NCI-H2171 (cell line): ENCODE results near the gene LEMD3.

Experiments
- DNase-seq: peaks from one replicate; lab custom pipeline; 2025; lab: John Stamatoyannopoulos, UW

LEMD3 gene

DNA sequence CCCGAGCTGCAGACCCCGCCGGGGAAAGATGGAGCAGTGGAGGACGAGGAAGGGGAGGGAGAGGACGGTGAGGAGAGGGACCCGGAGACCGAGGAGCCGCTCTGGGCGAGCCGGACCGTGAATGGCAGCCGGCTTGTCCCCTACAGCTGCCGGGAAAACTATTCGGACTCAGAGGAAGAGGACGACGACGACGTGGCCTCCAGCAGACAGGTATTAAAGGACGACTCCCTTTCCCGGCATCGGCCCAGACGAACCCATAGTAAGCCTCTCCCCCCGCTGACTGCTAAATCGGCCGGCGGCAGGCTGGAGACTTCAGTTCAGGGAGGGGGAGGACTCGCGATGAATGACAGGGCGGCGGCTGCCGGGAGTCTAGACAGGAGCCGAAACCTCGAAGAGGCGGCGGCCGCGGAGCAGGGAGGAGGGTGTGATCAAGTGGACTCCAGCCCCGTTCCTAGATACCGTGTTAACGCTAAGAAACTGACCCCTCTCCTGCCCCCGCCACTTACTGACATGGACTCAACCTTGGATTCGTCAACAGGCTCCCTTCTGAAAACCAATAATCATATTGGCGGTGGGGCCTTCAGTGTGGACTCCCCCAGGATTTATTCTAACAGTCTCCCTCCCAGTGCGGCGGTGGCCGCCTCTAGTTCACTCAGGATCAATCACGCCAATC lies 962 bp downstream of the LEMD3 start:
- DNase-seq: peak; percentile 22

DNA sequence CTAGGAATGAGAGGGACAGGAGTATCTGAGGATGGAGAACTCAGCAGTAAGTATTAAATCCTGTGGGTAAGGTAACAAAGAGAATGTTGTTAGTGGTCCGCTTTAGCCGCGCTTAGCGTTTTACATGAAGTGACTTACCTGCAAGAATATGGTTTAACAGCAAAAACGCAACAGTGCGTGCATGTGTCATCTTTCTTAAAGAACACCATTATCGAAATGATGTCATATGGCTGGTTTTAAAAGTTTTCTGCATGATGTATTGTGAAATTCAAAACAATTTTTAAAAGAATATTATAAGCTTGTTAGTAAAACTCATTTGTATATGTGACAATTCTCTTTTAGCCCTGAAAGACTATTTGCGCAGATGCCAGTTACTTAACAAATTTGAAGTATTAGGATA lies 1.7 kb downstream of the LEMD3 start:
- DNase-seq: no peak

DNA sequence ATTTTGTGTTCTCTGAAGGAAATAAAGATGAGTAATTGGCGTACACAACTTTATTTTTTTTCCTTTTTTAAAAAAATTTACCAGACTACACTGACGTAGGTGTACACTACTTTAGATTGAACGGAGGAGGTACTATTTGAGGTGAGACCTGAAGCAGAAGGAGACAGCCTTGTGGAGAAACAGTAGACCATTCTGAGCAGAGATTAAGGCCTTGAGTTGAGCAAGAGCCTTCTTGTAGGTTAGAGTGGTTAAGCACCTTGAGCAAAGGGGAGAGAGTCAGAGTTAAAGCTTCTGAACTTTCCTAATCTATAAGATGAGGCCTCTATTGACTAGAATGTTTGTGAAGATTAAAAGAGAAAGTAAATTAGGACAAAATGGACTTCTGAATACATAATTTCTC lies 2.5 kb downstream of the LEMD3 start:
- no peak for DNase-seq

DNA sequence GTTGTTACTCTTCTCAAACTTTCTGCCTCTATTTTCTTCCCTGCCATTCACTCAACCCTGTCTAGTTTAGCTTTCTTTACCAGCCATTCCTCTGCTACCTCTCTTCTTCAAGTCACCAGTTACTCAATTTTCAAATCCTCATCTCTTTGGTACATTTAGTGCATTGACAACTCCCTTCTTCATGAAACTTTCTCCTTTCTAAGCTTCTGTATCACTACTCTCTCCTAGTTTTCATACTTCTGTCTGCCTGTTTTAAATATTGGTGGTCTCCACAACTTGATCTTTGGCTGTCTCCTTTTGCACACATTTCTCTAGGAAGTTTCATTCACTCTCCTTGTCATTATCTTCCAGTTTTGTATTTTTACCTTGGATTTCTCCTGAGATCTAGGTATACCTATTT lies 6.0 kb downstream of the LEMD3 start:
- no peak for DNase-seq

DNA sequence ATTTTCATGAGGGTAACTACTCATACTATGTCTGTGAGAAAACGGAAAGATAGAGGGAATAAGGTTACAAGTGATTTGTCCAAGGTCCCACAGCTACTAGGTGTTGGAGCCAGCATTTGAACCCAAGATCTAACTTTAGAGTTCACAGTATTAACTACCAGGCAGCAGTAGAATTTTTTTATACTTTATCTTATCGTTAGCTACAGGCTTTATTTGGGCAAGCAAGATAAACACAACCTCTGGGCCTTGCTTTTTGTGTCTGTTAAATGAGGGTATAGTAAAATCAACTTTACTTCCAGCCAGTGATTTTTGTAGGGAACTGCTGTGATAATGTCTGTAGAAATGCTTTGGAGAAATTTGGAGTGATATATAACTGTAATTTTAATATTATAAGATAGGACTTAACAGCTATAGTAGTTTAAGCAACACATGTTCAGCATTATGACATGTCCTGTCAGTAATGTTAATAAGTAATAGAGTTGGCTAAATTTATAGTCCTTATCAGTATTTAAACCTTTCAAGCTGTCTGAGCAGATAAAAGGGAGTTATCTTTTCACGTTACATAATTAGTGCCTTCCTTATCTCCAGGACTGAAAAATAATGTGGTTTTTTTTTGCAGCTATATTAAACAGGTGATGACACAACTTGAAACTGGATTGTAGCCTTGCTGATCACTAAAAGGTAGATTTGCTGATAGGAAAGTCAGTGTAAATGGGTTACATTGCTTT lies 12.8 kb downstream of the LEMD3 start:
- DNase-seq: no peak

DNA sequence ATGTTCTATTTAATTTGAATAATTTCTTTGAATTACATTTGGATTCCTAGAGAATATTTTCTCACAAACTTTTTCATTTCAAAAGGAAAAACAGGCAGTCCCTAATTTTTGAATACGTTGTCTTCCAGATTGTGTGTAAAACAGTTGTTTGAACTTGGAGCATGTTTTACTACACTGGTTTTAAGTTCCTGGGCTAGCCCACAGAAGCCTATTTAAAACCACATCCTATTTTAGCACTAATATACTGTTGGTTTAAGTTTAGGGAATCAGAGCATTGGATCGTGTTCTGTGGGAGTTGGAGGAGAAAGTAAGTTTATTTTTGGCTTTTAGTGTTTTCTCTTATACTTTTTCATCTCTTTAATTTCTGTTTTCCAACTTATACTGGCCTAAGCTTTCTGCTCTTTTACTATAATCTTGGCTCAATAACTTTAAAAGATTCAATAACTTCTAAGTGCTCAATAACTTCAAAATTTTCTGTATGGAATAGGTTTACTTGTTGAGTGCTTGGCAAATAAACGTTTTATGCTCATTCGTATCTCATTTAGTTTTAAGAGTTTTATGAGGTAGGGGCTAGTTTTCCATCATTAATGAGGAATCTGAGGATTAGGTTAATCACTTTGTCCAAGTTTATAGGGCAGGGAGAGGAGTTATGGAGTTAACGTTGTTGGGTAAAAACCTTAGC lies 14.9 kb downstream of the LEMD3 start:
- DNase-seq: no peak

DNA sequence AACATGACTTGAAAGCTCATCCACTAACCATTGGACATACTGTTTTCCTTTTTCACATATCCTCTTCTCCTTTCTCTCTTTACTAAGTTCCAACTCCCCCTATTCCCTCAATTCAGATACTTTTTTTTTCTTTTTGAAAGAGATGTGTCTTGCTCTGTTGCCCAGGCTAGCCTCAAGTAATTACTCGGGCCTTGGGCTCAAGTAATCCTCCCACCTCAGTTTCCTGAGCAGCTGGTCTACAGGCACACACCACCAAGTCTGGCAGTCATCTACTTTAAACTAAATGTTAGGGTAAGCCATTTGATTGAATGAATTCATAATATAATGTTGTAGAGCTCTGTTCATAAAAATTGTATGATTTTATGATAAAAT lies 15.5 kb downstream of the LEMD3 start:
- DNase-seq: no peak

DNA sequence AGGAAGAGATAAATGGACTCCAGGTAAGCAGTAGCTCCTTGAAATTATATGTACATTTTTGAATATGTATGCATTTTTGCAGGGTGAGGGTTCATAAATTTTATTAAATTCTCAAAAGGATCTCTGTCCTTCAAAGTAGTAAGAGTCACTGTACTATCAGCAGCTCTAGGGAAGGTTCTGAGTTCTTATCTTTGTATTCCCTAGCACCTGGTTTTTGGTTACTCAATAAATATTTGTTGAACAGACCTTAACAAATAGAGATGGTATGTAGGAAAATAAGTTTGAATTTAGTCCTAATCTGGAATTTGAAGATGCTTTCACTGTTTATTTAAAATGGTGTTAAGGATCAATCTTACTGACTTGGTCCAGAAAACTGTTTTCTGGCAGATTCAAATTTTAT lies 18.3 kb downstream of the LEMD3 start:
- DNase-seq: no peak

DNA sequence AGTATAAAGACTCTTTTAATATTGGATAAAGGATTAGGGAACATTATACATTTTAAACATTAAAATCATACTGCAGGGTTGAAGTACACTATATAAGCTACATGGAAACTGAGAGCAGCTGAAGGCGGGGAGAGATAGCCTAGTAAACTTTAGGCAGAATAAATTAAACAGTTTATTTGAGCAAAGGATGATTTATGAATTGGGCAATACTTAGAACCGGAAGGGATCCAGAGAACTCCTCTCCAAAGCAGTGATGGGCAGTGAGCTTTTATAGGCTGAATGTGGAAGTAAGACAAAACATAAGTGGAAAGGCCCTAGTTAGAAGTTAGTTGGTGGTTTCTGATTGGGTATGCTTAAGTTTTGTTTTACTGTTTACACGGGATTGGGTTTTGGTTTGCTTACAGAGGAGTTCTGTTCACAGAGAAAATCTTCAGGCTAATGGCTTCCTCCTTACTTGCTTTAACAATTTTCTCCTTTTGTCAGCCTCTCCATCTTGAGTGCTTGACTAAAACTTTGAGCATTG lies 18.9 kb downstream of the LEMD3 start:
- DNase-seq: no peak

DNA sequence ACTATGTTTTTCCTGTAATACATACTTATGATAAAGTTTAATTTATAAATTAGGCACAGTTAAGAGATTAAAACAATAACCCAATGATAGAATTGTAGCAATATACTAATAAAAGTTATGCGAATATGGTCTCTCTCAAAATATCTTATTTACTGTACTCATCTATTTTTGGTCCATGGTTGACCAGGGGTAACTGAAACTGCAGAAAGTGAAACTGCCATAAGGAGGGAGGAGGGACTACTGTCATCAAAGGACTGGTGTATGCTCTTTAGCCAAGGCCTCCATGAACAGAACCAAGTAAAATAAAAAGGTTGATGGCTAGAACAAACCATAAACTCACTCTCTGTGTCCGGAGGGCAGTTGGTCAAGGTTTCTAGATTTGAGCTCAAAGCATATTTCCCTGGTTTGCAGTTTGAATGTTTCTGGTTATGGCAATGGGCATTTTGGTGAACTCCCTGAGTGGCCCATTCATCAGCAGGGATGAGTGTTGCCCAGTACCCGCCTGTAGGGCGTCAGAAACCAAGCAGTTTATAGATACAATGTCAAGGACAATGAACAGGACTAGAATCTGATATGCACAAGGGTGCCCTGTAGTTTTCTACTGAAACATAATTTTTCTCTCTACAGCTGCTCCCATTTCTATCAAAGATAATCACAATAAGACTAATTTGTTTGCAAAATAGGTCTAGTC lies 19.8 kb downstream of the LEMD3 start:
- DNase-seq: no peak

DNA sequence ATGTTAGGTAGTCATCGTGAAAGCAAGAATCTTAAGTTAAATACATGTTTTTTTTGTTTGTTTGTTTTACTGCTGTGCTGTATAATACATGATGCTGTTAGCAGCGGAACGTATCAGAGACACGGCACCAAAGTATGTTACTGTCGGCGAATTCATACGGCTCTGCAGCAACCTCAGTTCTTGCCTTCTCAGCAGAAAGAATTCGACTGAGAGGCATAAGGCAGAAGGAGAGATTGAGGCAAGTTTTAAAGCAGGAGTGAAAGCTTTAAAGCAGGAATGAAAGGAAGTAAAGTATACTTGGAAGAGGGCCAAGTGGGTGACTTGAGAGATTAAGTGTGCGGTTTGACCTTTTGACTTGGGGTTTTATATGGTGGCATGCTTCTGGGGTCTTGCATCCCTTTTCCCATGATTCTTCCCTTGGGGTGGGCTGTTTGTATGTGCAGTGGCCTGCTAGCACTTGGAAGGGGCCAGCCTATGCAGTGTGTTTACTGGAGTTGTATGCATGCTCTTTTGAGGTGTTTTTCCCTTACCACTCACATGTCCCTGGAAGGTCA lies 23.7 kb downstream of the LEMD3 start:
- no peak for DNase-seq

DNA sequence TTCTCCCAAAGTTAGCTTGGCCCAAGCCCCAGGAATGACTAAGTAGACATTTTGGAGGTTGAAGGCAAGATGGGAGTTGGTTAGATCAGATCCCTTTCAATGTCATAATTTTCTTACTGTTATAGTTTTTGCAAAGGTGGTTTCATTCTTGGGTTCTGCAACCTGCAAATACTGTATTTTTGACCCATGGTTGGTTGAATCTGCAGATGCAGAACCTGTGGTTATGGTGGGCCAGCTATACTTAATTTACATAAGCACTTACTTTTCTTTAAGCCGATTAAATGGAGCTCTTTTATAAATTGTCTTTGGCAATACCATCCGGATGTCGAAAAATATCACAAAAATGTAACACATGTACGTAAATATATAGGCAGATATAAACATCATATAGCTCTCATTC lies 25.6 kb downstream of the LEMD3 start:
- DNase-seq: no peak

DNA sequence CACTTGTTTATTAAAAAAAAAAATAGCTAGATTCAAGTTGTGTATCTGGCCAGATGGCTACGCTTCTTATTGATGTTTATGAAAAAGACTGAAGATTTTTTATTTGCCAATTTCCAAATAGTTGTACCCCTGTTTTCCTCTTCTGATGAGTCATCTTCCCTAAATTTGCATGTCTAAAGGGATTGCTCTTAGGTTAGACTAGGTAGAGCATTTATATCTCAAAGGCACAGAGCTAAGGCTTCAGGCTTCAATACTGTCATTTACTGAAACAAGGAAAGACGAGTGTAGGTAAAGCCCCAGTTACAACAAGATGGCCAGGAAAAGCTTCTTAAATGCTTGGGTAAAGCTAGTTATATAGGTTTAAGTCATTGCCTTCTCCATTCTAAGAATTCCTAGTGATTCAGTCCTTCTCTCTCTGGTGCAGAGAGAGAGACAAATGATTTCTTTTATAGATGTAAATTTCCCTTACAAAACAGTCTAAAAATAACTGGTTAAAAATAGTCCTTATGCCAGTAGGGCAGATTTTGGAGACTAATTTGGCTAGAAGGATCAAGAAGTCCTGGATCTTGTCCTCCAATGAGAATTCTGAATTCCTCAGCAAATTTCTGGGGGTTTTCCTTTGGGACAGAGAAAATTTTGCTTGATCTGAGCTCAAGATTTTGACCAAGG lies 26.1 kb downstream of the LEMD3 start:
- no peak for DNase-seq

DNA sequence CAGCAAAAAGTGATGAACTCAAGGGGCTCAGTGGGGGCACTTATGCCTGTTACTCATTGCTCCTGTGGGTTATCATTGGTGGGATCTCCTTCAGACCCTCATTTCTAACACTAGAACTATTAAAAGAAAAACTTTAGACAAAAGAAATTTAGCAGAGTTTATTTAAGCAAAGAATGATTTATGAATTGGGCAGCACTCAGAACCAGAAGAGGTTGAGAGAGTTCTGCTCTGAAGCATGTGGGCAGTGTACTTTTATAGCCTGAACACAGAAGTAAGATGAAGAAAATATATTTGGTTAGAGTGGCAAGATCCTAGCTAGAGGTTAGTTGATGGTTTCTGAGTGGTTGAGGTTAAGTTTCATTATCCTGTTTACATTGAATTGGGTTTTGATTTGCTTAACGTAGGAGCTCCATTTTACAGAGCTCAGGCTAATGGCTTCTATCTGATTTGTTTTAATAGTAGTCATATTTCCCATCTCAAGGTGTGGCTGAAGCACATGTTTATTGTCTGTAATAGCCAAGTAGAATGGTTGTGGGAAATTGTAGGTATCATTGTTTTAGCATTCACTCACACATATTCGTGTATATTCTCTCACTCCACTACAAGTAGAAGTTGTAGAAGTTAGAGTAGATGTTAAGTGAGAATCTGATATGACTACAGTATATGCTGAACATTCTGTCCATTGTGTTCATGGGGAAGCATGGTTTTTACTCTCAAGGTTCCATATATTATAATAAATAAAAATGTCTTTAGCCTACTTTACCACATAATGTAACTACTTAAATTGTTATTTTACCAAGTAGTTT lies 27.6 kb downstream of the LEMD3 start:
- no peak for DNase-seq

DNA sequence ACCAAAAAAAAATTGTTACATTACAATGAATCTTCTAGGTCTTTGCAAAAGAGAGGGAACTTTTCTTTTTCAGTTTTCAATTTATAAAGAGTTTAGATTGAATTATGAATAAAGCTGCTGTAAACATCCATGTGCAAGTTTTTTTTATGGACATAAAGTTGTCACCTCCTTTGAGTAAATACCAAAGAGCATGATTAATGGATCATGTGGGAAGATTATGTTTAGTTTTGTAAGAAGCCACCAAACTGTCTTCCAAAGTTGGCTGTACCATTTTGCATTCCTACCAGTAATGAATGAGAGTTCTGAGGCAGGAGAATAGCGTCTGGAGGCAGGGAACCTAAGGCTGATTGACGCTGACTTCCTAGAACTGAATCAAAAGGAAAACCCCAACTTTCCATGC lies 30.2 kb downstream of the LEMD3 start:
- no peak for DNase-seq

DNA sequence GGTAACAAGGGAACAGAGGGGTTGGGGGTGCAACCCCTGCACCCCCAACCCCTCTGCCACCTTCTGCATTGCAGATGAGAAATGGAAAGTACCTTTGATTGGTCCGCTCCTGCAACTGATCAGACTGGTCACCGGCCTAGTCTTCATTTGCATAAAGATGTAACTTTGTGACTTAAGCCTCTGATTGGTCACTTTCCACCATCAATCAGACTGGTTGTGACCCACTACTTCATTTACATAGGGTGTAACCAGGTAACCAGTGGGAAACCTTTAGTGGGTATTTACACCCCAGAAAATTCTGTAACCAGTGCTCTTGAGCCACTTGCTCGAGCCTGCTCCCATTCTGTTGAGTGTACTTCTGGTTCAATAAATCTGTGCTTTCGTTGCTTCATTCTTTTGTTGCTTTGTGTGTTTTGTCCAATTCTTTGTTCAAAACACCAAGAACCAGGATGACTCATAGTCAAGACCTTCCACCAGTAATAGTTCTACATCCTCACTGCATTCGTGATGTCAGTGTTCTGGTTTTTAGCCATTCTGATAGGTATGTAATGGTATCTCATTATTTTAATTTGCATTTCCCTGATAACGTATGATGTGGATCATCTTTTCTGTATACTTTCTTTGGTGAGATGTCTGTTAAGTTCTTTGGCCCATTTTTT lies 30.8 kb downstream of the LEMD3 start:
- DNase-seq: no peak

DNA sequence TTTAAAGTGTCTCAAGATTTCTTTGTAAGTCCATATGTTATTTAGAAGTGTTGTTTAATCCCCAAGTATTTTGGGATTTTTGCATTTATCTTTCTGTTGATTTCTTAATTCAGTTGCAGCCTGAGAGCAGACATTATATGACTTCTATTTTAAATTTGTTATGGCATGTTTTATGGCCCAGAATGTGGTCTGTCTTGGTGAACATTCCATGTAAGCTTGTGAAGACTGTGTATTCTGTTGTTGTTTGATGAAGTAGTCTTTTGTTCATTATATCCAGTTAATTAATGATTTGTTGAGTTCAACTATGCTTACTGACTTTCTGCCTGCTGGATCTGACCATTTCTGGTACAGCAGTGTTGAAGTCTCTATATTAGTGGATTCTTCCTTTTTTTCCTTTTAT lies 34.0 kb downstream of the LEMD3 start:
- DNase-seq: no peak

DNA sequence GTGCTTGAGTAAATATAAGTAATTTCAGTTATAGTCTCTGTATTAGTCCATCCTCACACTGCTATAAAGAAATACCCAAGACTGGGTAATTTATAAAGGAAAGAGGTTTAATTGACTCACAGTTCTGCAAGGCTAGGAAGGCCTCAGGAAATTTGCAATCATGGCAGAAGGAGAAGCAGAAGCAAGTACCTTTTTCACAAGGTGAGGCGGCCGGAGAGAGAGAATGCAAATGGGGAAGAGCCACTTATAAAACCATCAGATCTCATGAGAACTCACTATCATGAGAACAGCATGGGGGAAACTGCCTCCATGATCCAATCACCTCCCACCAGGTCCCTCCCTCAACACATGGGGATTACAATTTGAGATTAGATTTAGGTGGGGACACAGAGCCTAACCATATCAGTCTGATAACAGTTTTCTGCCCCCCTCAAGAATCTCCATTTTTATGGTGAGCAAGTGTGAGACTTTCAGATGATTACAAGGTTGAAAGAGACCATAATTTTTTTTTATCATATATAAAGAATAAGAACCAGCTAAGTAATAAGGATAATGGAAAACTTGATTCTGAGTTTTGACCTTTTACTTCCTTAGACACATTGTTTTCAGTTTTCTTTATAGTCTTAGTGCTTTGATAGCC lies 35.6 kb downstream of the LEMD3 start:
- no peak for DNase-seq

DNA sequence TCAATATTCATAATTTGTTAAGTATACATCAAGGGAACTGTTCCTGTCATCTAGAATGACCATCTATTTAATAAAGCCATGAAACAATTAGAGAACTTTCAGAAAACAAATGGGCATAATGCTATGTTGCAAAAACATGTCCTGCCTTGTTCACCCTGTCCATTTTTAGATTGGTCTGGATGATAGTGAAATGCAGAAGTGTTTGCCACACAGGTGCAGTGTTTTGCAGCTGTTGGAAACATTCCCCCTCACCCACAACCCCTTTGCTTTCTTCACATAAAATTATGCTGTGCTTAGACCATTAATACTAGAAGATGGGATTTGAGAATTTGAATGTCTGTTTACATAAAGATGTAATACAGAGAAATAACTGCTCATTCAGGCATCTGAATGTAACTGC lies 36.5 kb downstream of the LEMD3 start:
- no peak for DNase-seq

DNA sequence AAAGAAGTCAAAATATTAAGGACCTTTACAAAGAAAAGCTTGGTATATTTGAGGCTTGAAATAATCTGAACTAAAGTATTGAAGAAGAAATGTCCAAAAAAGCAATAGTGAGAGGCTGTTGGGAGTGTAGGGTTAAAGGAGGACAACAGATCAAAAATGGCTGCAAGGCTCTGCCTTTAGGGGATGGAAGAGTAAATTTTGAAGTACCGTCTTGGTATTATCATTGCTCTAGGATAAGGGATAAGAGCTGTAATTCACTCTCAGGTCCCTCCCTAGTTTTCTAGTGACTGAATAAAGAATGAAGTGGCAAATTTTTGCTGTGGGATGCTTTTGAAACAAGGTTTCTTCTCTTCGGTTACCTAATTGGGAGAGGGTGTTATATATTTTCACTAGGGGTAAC lies 38.7 kb downstream of the LEMD3 start:
- DNase-seq: no peak
